HCT116 (cell line): ENCODE data around the gene ZYX. TPM values are rescaled to one million over a fixed set of nuclear protein-coding genes. Genes with fewer than 3 reads are reported as not detected.

Experiments
- ATAC-seq: fragments of 200-7000 bp; cut with Tn5 transposase; 2 replicates; pipeline ENCODE4 v1.9.1; 2020; ENCODE audit warnings: mild to moderate bottlenecking, moderate library complexity
- BruUV-seq: library from RNA; stranded (reverse); fragments of 400-500 nt; replicated peaks from 2 replicates; lab custom pipeline; 2021; lab: Mats Ljungman, UMichigan
- CTCF ChIA-PET: fragments of 300-600 bp; sonication (Branson Sonifier 250); formaldehyde crosslinking; loops from one replicate; lab custom pipeline; 2021; ENCODE audit warnings: antibody characterized with exemption; lab: Charles Lee
- POLR2A ChIA-PET: fragments of 300-600, 350-600 bp; sonication (Branson Sonifier 250); formaldehyde crosslinking; loops from one replicate; lab custom pipeline; 2021; ENCODE audit warnings: antibody characterized with exemption; lab: Charles Lee
- RAD21 ChIA-PET, 2 experiments: fragments of 300-600 bp; sonication (Branson Sonifier 250); formaldehyde crosslinking; loops; one replicate each; lab custom pipeline; 2023; ENCODE audit warnings: low total read pairs in 2 of 2; ENCODE audit not compliant: uncharacterized antibody in 2 of 2, unreplicated experiment in 2 of 2, low non-redundant PET in 1 of 2; lab: Charles Lee
- DNase-seq: peaks from one replicate; pipeline ENCODE4 v3.0.0-alpha.2; 2010; ENCODE audit warnings: low read depth, low spot score
- H2AFZ ChIP-seq: fragments of 200-600 bp; shearing (Covaris generic), sonication (generic); 2 replicates; pipeline ENCODE4 v1.6.1; 2017; ENCODE audit warnings: low read depth, mixed run types, mixed read lengths, antibody characterized with exemption, low read length; ENCODE audit not compliant: poor library complexity, severe bottlenecking
- H3K27ac ChIP-seq: 2 replicates; pipeline ENCODE4 v1.5.1; 2012; ENCODE audit warnings: low read depth, low read length
- H3K27me3 ChIP-seq: fragments of 200-600 bp; sonication (generic); 2 replicates; pipeline ENCODE4 v1.6.1; 2016; ENCODE audit warnings: mixed run types, low read length, mixed read lengths; ENCODE audit not compliant: insufficient read depth
- H3K36me3 ChIP-seq, 2 experiments: fragments of 200-500 bp in 1 of 2; fragments of 200-600 bp in 1 of 2; sonication (Bioruptor generic) in 1 of 2; sonication (generic) in 1 of 2; 2 replicates each; pipeline versions ENCODE4 v1.5.1 to v1.6.1; 2014 to 2016; ENCODE audit warnings: low read length in 2 of 2, inconsistent platforms in 1 of 2, mixed read lengths in 1 of 2, mixed run types in 1 of 2; ENCODE audit not compliant: insufficient read depth in 2 of 2, control insufficient read depth in 1 of 2
- H3K4me1 ChIP-seq, 2 experiments: fragments of 200-600 bp in 1 of 2; sonication (generic) in 1 of 2; 2 replicates each; pipeline versions ENCODE4 v1.5.1 to v1.6.1; 2012 to 2017; ENCODE audit warnings: low read length in 2 of 2, inconsistent platforms in 1 of 2, mild to moderate bottlenecking in 1 of 2, mixed read lengths in 1 of 2, mixed run types in 1 of 2, moderate library complexity in 1 of 2; ENCODE audit not compliant: insufficient read depth in 2 of 2, control insufficient read depth in 1 of 2
- H3K4me2 ChIP-seq: fragments of 200-600 bp; sonication (generic); 2 replicates; pipeline ENCODE4 v1.6.1; 2017; ENCODE audit warnings: mixed run types, low read length, mixed read lengths
- H3K4me3 ChIP-seq, 2 experiments: fragments of 200-600 bp in 1 of 2; sonication (generic) in 1 of 2; replicated peaks in 1 of 2; 2 replicates each; pipeline ENCODE4 v1.5.1; 2011 to 2016; ENCODE audit warnings: low read length in 2 of 2, control low read depth in 1 of 2, low read depth in 1 of 2, mild to moderate bottlenecking in 1 of 2, mixed read lengths in 1 of 2, mixed run types in 1 of 2
- H3K79me2 ChIP-seq: fragments of 200-600 bp; sonication (generic); 2 replicates; pipeline ENCODE4 v1.6.1; 2017; ENCODE audit warnings: mild to moderate bottlenecking, mixed run types, low read length, moderate library complexity, mixed read lengths; ENCODE audit not compliant: insufficient read depth
- H3K9ac ChIP-seq: fragments of 200-600 bp; sonication (generic); 2 replicates; pipeline ENCODE4 v1.6.1; 2016; ENCODE audit warnings: low read length, mixed read lengths
- H3K9me2 ChIP-seq: fragments of 200-600 bp; sonication (generic), shearing (Covaris generic); 2 replicates; pipeline ENCODE4 v1.6.1; 2017; ENCODE audit warnings: mixed run types, mild to moderate bottlenecking, moderate library complexity; ENCODE audit not compliant: insufficient read depth
- H3K9me3 ChIP-seq, 2 experiments: fragments of 200-500 bp in 1 of 2; fragments of 200-600 bp in 1 of 2; sonication (Bioruptor generic) in 1 of 2; sonication (generic) in 1 of 2; 2 replicates each; pipeline ENCODE4 v1.6.1; 2014 to 2017; ENCODE audit warnings: low read length in 2 of 2, mixed read lengths in 2 of 2, inconsistent platforms in 1 of 2, low read depth in 1 of 2, mild to moderate bottlenecking in 1 of 2, mixed run types in 1 of 2, moderate library complexity in 1 of 2; ENCODE audit not compliant: control insufficient read depth in 1 of 2, insufficient read depth in 1 of 2
- H4K20me1 ChIP-seq: fragments of 200-600 bp; sonication (generic), shearing (Covaris generic); 2 replicates; pipeline ENCODE4 v1.6.1; 2017; ENCODE audit warnings: mixed run types, mild to moderate bottlenecking, moderate library complexity; ENCODE audit not compliant: insufficient read depth
- CBX3 ChIP-seq: IDR thresholded peaks from 2 replicates; pipeline ENCODE4 v1.6.1; 2012; ENCODE audit warnings: low read depth
- EGR1 ChIP-seq: IDR thresholded peaks from 2 replicates; pipeline ENCODE4 v1.6.1; 2012; ENCODE audit warnings: low read depth
- ELF1 ChIP-seq: IDR thresholded peaks from 2 replicates; pipeline ENCODE4 v1.6.1; 2012; ENCODE audit warnings: low read depth, borderline replicate concordance
- EZH2 ChIP-seq: fragments of 200-600 bp; sonication (generic); IDR thresholded peaks from 2 replicates; pipeline ENCODE4 v1.6.1; 2017; ENCODE audit warnings: antibody characterized with exemption, mixed run types
- JUND ChIP-seq: IDR thresholded peaks from 2 replicates; pipeline ENCODE4 v1.6.1; 2012
- SIN3A ChIP-seq: IDR thresholded peaks from 2 replicates; pipeline ENCODE4 v1.6.1; 2012; ENCODE audit warnings: low read depth
- SP1 ChIP-seq: IDR thresholded peaks from 2 replicates; pipeline ENCODE4 v1.6.1; 2012; ENCODE audit warnings: low read depth
- SRF ChIP-seq: IDR thresholded peaks from 2 replicates; pipeline ENCODE4 v1.6.1; 2012; ENCODE audit warnings: low read depth
- YY1 ChIP-seq: IDR thresholded peaks from 2 replicates; pipeline ENCODE4 v1.6.1; 2011; ENCODE audit warnings: low read length, low read depth, moderate library complexity, mild to moderate bottlenecking; ENCODE audit not compliant: insufficient replicate concordance; ENCODE audit errors: extremely low read depth
- ZFX ChIP-seq: fragments of 450-650 bp; IDR thresholded peaks from 2 replicates; pipeline ENCODE4 v1.6.1; 2017
- intact Hi-C: fragments of 100-400 bp; cut with micrococcal nuclease; formaldehyde crosslinking; loops from 2 replicates; pipeline ENCODE4 v1.10.0; 2022
- total RNA-seq: library from RNA; stranded (reverse); gene quantifications from one replicate; pipeline ENCODE4 v1.2.1, GENCODE V29; 2021; ENCODE audit not compliant: unreplicated experiment
- TF ChIP-seq, protein P1 (sequence below), 3 experiments: fragments of 200-600 bp in 1 of 3; sonication (generic) in 1 of 3; IDR thresholded peaks in 2 of 3; conservative IDR thresholded peaks in 1 of 3; 2 replicates each; pipeline ENCODE4 v1.5.1; 2012 to 2017; ENCODE audit warnings: low read depth in 2 of 3, low read length in 2 of 3, antibody characterized with exemption in 1 of 3, borderline replicate concordance in 1 of 3, control low read depth in 1 of 3, mild to moderate bottlenecking in 1 of 3, mixed read lengths in 1 of 3, mixed run types in 1 of 3, moderate library complexity in 1 of 3; ENCODE audit not compliant: insufficient read depth in 1 of 3

The ZYX gene
- total RNA-seq, 1 experiment from 2014 or later: 144 TPM

DNA sequence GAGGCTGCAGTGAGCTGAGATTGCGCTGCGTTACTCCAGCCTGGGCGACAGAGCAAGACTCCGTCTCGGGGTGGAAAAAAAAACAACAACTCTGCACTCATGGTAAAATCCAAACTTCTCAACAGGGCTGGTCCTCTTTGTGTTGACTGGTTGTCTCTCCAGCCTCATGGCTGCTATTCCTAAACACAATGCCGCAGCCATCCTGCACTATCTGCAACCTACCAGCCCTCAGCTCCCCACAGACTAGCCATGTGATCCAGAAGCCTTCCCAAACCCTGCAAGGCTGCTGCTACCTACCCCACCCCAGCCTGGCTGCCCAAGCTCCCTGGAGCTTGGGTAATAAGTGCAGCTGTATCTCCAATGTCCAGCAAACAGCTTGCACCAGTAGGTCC lies 11.7 kb downstream of the ZYX start:
- intact Hi-C loops: no loop called here
- ATAC-seq (no peak), DNase-seq (no peak)
- no TSS peak for BruUV-seq
- H3K9me3 ChIP-seq: no peaks in the 10 kb centered on the region
- H3K4me3 ChIP-seq: no peak overlapping the region
- H4K20me1 ChIP-seq: no peaks in the 10 kb centered on the region
- H2AFZ ChIP-seq: no peak overlapping the region
- no peaks in the 10 kb centered on the region for H3K27me3 ChIP-seq
- ChIA-PET RAD21 (no interaction called here), CTCF (no interaction called here), POLR2A (no interaction called here)
- H3K9me2 ChIP-seq: no peaks in the 10 kb centered on the region
- no peaks in the 10 kb centered on the region for H3K4me1 ChIP-seq
- H3K79me2 ChIP-seq: peaks cover 7% of the 10 kb centered on the region; the same call in 1 of the 2 replicates
- H3K36me3 ChIP-seq: peaks cover 12 to 32% of the 10 kb centered on the region in 2 experiments
- TF ChIP-seq ZFX (no peak), JUND (no peak), SP1 (no peak), ELF1 (no peak), SIN3A (no peak), EZH2 (no peak), SRF (no peak), CBX3 (no peak), YY1 (no peak), EGR1 (no peak)
- TF ChIP-seq, protein P1, sequence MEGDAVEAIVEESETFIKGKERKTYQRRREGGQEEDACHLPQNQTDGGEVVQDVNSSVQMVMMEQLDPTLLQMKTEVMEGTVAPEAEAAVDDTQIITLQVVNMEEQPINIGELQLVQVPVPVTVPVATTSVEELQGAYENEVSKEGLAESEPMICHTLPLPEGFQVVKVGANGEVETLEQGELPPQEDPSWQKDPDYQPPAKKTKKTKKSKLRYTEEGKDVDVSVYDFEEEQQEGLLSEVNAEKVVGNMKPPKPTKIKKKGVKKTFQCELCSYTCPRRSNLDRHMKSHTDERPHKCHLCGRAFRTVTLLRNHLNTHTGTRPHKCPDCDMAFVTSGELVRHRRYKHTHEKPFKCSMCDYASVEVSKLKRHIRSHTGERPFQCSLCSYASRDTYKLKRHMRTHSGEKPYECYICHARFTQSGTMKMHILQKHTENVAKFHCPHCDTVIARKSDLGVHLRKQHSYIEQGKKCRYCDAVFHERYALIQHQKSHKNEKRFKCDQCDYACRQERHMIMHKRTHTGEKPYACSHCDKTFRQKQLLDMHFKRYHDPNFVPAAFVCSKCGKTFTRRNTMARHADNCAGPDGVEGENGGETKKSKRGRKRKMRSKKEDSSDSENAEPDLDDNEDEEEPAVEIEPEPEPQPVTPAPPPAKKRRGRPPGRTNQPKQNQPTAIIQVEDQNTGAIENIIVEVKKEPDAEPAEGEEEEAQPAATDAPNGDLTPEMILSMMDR (IDR thresholded peaks at IDR 0.05 in 2 of 3, conservative IDR thresholded peaks at IDR 0.05 in 1 of 3; ENCODE audit: borderline replicate concordance in 1 of 3, insufficient read depth in 1 of 3, low read depth in 2 of 3, low read length in 2 of 3): no peak
- H3K9ac ChIP-seq: no peak overlapping the region
- no peak overlapping the region for H3K27ac ChIP-seq
- no peak overlapping the region for H3K4me2 ChIP-seq
